HepG2 (cell line): Measurements from ENCODE around the gene C22orf42. TPM values are rescaled to one million over a fixed set of nuclear protein-coding genes. Genes with fewer than 3 reads are reported as not detected.
"Not testable (repeated sequence)": the region's sequence is repeated elsewhere in the genome, so short reads cannot be mapped to it uniquely, and the experiment has no call there.

Source experiments
- ATAC-seq: fragments of 200-7000 bp; cut with Tn5 transposase; 3 replicates; pipeline ENCODE4 v1.9.1; 2020; ENCODE audit warnings: mild to moderate bottlenecking, moderate library complexity
- BruUV-seq: library from RNA; stranded (reverse); fragments of 400-500 nt; replicated peaks from 2 replicates; lab custom pipeline; 2021; lab: Mats Ljungman, UMichigan
- CTCF ChIA-PET: fragments of 300-600 bp; formaldehyde crosslinking; extraction: SDS; loops from one replicate; lab custom pipeline; 2021; ENCODE audit warnings: low total read pairs, inconsistent platforms, low intra/inter-chr PET ratio; lab: Yijun Ruan, JAX
- POLR2A ChIA-PET: fragments of 350-600 bp; sonication (Branson Sonifier 250); formaldehyde crosslinking; loops from one replicate; lab custom pipeline; 2020; ENCODE audit warnings: antibody characterized with exemption, inconsistent platforms; lab: Yijun Ruan, JAX
- DNase-seq: peaks from one replicate; pipeline ENCODE4 v3.0.0-alpha.2; 2015; ENCODE audit warnings: low spot score
- FAIRE-seq: peaks from 3 replicates; lab custom pipeline; 2011; peaks lifted over from hg19 to GRCh38; lab: Jason Lieb, UNC
- H2AFZ ChIP-seq: one replicate; pipeline ENCODE4 v1.6.1; 2011; ENCODE audit warnings: low read length, inconsistent platforms
- H3K27ac ChIP-seq: fragments of 300-600 bp; 3 replicates; pipeline ENCODE4 v1.8.0; 2011; ENCODE audit warnings: mixed run types, mild to moderate bottlenecking, mixed read lengths, low read length, inconsistent platforms; ENCODE audit not compliant: insufficient read depth; ENCODE audit errors: extremely low read length
- H3K27me3 ChIP-seq, 2 experiments: fragments of 200-600 bp in 1 of 2; 2 replicates in 1 of 2; 3 replicates in 1 of 2; pipeline versions ENCODE4 v1.6.0 to v1.8.0; 2011; ENCODE audit warnings: low read length in 2 of 2, mild to moderate bottlenecking in 2 of 2, moderate library complexity in 2 of 2, inconsistent platforms in 1 of 2; ENCODE audit not compliant: insufficient read depth in 2 of 2, control insufficient read depth in 1 of 2
- H3K36me3 ChIP-seq, 2 experiments: fragments of 200-600 bp in 1 of 2; replicated peaks in 1 of 2; 2 replicates in 1 of 2; 3 replicates in 1 of 2; pipeline versions ENCODE4 v1.5.1 to v1.8.0; 2011; ENCODE audit warnings: low read length in 2 of 2, inconsistent platforms in 1 of 2; ENCODE audit not compliant: insufficient read depth in 2 of 2, control insufficient read depth in 1 of 2
- H3K4me1 ChIP-seq: 2 replicates; pipeline ENCODE4 v1.5.1; 2012; ENCODE audit warnings: low read length, inconsistent platforms; ENCODE audit not compliant: insufficient read depth
- H3K4me2 ChIP-seq: 2 replicates; pipeline ENCODE4 v1.6.0; 2011; ENCODE audit warnings: low read depth, low read length, inconsistent platforms
- H3K4me3 ChIP-seq, 3 experiments: fragments of 200-600 bp in 1 of 3; sonication (generic), shearing (Covaris generic) in 1 of 3; replicated peaks in 1 of 3; 2 replicates each; pipeline ENCODE4 v1.5.1; 2011 to 2016; ENCODE audit warnings: low read length in 3 of 3, inconsistent platforms in 2 of 3, low read depth in 2 of 3, mild to moderate bottlenecking in 2 of 3, control low read depth in 1 of 3, mixed read lengths in 1 of 3; ENCODE audit not compliant: insufficient read depth in 1 of 3
- H3K79me2 ChIP-seq: one replicate; pipeline ENCODE4 v1.6.1; 2011; ENCODE audit warnings: low read length, inconsistent platforms; ENCODE audit not compliant: insufficient read depth
- H3K9ac ChIP-seq: 2 replicates; pipeline ENCODE4 v1.6.0; 2011; ENCODE audit warnings: mild to moderate bottlenecking, low read depth, low read length, inconsistent platforms; ENCODE audit not compliant: insufficient read depth
- H3K9me3 ChIP-seq: 2 replicates; pipeline ENCODE4 v1.5.1; 2012; ENCODE audit warnings: mild to moderate bottlenecking, low read length
- H4K20me1 ChIP-seq: 2 replicates; pipeline ENCODE4 v1.6.0; 2011; ENCODE audit warnings: inconsistent platforms, mild to moderate bottlenecking, low read length, moderate library complexity; ENCODE audit not compliant: insufficient read depth
- ATF7 ChIP-seq, 2 experiments: fragments of 450-650 bp in 1 of 2; sonication (generic) in 1 of 2; formaldehyde crosslinking in 1 of 2; IDR thresholded peaks; 2 replicates each; pipeline versions ENCODE4 v1.4.0 to v1.6.1; 2016 to 2020; ENCODE audit warnings: antibody characterized with exemption in 1 of 2, mild to moderate bottlenecking in 1 of 2, missing genetic modification reagents in 1 of 2
- CREB1 ChIP-seq, 2 experiments: fragments of 450-650 bp in 1 of 2; IDR thresholded peaks; 2 replicates each; pipeline ENCODE4 v1.6.1; 2016 to 2017; ENCODE audit warnings: control low read depth in 1 of 2, mild to moderate bottlenecking in 1 of 2, missing compliant biosample characterization in 1 of 2, missing genetic modification characterization in 1 of 2
- WGBS: methylation state at CpG from one replicate; pipeline ENCODE4 v1.1.6; 2017; ENCODE audit warnings: low lambda C conversion rate; 5-methylcytosine and 5-hydroxymethylcytosine counted together
- in situ Hi-C: cut with HindIII; loops from 2 replicates; pipeline ENCODE4 v1.10.0; 2017; ENCODE audit warnings: low pct_unique_long_range_greater_than_20kb; ENCODE audit not compliant: extremely low pct_ligation_motif_present
- intact Hi-C: fragments of 100-400 bp; cut with micrococcal nuclease; formaldehyde crosslinking; loops from one replicate; pipeline ENCODE4 v1.10.0; 2022; ENCODE audit not compliant: unreplicated experiment
- polyA plus RNA-seq, 8 experiments: library from polyadenylated mRNA; depleted of rRNA in 3 of 8; stranded (reverse) in 7 of 8; unstranded in 1 of 8; fragments of >200 nt; fragmentation: Illumina TruSeq in 4 of 8; extraction: Trizol in 4 of 8; gene quantifications; 2 replicates each; pipeline versions ENCODE4 v1.2.1 to v1.2.3, GENCODE V29; 2011 to 2016; ENCODE audit warnings: low read depth in 4 of 8, missing spikeins in 1 of 8, mixed read lengths in 1 of 8; ENCODE audit not compliant: insufficient read depth in 1 of 8
- total RNA-seq, 5 experiments: library from RNA; depleted of rRNA; stranded (reverse); fragments of >200 nt; fragmentation: Illumina TruSeq; extraction: Trizol; gene quantifications; 2 replicates each; pipeline ENCODE4 v1.2.3, GENCODE V29; 2016; ENCODE audit warnings: low read depth in 1 of 5

C22orf42 gene
- total and polyA plus RNA-seq, 2 of the 13 experiments (the other 11 are each of a cell fraction or from before 2014, with no cell fraction given) = not detected

DNA sequence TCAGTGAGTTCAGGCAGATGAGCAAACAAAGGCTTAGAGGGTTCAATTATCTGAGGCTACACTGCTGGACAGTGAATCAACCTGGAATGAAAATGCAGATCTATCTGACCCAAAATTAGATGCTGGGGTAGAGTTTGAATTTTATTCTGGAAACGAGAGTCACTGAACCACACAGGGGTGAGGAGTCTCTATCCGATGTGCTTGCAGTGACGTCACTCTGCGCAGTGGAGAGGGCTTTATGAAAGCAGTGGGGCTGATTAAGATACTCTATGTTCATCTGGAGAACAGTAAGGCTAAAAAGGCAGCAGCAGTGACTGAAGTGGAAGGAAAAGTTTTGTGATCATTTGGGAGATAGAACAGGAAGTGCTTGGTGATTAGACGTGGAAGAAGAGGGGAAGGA is 1.3 kb upstream of the C22orf42 start:
- H2AFZ ChIP-seq; H3K9ac ChIP-seq; FAIRE-seq; H4K20me1 ChIP-seq; H3K36me3 ChIP-seq; POLR2A ChIA-PET; H3K4me3 ChIP-seq; H3K9me3 ChIP-seq; H3K4me2 ChIP-seq; H3K4me1 ChIP-seq; intact Hi-C loops; in situ Hi-C loops; ATAC-seq; CTCF ChIA-PET; BruUV-seq; DNase-seq; H3K27ac ChIP-seq; H3K79me2 ChIP-seq; TF ChIP-seq CREB1, ATF7 (CRISPR knock-in tag; IDR thresholded peaks at IDR 0.05): not testable (repeated sequence)
- 31% methylated on average over 5 of the region's 5 CpGs for WGBS
- TF ChIP-seq CREB1 (IDR thresholded peaks at IDR 0.05) (peak; percentile 92), ATF7 (IDR thresholded peaks at IDR 0.05) (peak; percentile 85)
- peaks cover 1 to 13% of the 10 kb centered on the region in 2 experiments; a peak in 2 of 5 replicates for H3K27me3 ChIP-seq

DNA sequence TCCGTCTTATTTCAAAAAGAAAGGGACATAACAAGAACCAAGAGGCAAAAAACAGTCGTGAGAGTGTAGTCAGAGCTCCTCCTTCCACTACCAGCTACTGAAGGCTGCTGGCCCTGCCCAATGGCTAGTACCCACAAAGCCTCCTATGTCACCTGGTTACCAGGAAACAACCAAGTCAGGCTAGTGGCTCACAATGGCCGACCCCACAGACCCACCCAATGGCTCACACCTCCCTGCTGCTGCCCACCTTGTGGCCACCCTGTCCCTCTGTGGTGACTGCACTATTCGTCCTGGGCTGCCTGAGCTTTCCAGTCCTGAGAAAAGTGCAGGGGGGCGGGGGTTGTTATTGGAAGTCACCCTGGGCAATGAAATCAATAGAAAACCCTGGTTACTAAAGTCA is 1.5 kb downstream of the C22orf42 start:
- H3K79me2 ChIP-seq, H4K20me1 ChIP-seq, FAIRE-seq, POLR2A ChIA-PET, intact Hi-C loops, in situ Hi-C loops, ATAC-seq, CTCF ChIA-PET, H2AFZ ChIP-seq, H3K27ac ChIP-seq, H3K36me3 ChIP-seq, H3K9me3 ChIP-seq, H3K4me3 ChIP-seq, H3K9ac ChIP-seq, H3K4me1 ChIP-seq, DNase-seq, H3K4me2 ChIP-seq, BruUV-seq: not testable (repeated sequence)
- WGBS = 1% methylated on average over 5 of the region's 5 CpGs
- peaks cover 0 to 12% of the 10 kb centered on the region in 2 experiments; a peak in 2 of 5 replicates for H3K27me3 ChIP-seq

DNA sequence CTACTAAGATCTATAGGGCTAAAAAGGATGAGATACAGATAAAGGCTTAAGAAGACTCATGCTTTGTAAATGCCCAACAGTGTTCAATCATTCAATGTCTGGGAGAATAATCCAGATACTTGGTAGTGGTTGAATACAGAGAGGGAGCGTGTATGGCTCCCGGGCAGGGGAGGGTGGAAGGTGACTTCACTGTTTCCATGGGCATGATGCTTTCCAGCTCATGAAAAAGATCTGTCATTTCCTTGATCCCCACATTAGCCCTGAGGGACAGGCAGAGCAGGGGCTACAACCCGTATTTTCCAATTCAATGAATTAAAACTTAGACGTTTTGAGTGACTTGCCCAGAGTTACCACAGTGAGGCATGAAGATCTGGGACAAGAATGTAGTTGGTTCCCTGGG is 4.4 kb downstream of the C22orf42 start:
- not testable (repeated sequence) for DNase-seq, ATAC-seq
- WGBS = 6% methylated on average over 4 of the region's 4 CpGs

DNA sequence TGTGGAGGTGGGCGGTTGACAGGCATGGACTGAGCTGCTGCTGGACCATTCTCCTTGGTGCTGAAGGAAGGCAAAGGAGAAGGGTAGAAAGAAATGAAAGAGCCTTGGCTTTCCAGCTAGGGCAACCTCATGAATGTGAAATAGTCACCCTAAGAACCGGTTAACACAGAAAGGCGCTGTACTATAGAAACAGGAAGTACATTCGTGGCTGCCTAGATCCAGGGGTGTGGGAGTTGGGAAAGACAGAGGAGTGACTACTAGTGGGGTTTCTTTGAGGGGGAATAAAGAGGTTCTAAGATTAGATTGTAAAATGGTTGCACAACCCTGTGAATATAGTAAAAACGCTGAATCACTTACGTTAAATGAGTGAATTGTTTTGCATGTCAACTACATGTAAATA is 7.5 kb downstream of the C22orf42 start:
- H3K79me2 ChIP-seq, H3K4me1 ChIP-seq, H2AFZ ChIP-seq, CTCF ChIA-PET, intact Hi-C loops, H3K4me2 ChIP-seq, H3K4me3 ChIP-seq, in situ Hi-C loops, H3K27ac ChIP-seq, BruUV-seq, H3K27me3 ChIP-seq, H3K36me3 ChIP-seq, H3K9me3 ChIP-seq, POLR2A ChIA-PET, FAIRE-seq, H4K20me1 ChIP-seq, DNase-seq, H3K9ac ChIP-seq, ATAC-seq: not testable (repeated sequence)
- WGBS = 15% methylated on average over 6 of the region's 6 CpGs

More for the DNA sequence above, 4.4 kb downstream of the C22orf42 start:
- H3K9ac ChIP-seq, BruUV-seq, H3K36me3 ChIP-seq, FAIRE-seq, H3K4me1 ChIP-seq, H3K27ac ChIP-seq, H3K4me3 ChIP-seq, H4K20me1 ChIP-seq, H3K4me2 ChIP-seq, in situ Hi-C loops, H3K79me2 ChIP-seq, H2AFZ ChIP-seq, H3K9me3 ChIP-seq, CTCF ChIA-PET, intact Hi-C loops, POLR2A ChIA-PET: not testable (repeated sequence)
- peaks cover 0 to 12% of the 10 kb centered on the region in 2 experiments; a peak in 1 of 5 replicates for H3K27me3 ChIP-seq
